Keratinocyte (primary cell): Measurements from ENCODE around the gene ATL2.

Experiments
- CTCF ChIP-seq, 3 experiments: IDR thresholded peaks in 1 of 3; conservative IDR thresholded peaks in 1 of 3; optimal IDR thresholded peaks in 1 of 3; 2 replicates in 2 of 3; 3 replicates in 1 of 3; pipeline versions ENCODE3 to v1.5.1; 2011; ENCODE audit warnings: low read length in 3 of 3, mild to moderate bottlenecking in 3 of 3, moderate library complexity in 2 of 3, control low read depth in 1 of 3, inconsistent platforms in 1 of 3; ENCODE audit not compliant: insufficient read depth in 2 of 3; ENCODE audit errors: extremely low read depth in 1 of 3
- EZH2 ChIP-seq: IDR thresholded peaks from one replicate; pipeline ENCODE4 v1.6.1; 2012; ENCODE audit warnings: inconsistent platforms, mild to moderate bottlenecking, low read length, moderate library complexity

GRCh38 chr2:38323623-38324022, 53.5 kb downstream of the ATL2 start:
- TF ChIP-seq CTCF (optimal IDR thresholded peaks at IDR 0.05 in 1 of 3, IDR thresholded peaks at IDR 0.05 in 1 of 3, conservative IDR thresholded peaks at IDR 0.05 in 1 of 3; ENCODE audit: extremely low read depth in 1 of 3, insufficient read depth in 2 of 3, low read length in 3 of 3) (no peak), EZH2 (no peak)
